ENCODE results near the gene PRR15.
"Not testable (repeated sequence)": the region's sequence is repeated elsewhere in the genome, so short reads cannot be mapped to it uniquely, and the experiment has no call there.

The PRR15 gene, protein sequence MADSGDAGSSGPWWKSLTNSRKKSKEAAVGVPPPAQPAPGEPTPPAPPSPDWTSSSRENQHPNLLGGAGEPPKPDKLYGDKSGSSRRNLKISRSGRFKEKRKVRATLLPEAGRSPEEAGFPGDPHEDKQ

DNA sequence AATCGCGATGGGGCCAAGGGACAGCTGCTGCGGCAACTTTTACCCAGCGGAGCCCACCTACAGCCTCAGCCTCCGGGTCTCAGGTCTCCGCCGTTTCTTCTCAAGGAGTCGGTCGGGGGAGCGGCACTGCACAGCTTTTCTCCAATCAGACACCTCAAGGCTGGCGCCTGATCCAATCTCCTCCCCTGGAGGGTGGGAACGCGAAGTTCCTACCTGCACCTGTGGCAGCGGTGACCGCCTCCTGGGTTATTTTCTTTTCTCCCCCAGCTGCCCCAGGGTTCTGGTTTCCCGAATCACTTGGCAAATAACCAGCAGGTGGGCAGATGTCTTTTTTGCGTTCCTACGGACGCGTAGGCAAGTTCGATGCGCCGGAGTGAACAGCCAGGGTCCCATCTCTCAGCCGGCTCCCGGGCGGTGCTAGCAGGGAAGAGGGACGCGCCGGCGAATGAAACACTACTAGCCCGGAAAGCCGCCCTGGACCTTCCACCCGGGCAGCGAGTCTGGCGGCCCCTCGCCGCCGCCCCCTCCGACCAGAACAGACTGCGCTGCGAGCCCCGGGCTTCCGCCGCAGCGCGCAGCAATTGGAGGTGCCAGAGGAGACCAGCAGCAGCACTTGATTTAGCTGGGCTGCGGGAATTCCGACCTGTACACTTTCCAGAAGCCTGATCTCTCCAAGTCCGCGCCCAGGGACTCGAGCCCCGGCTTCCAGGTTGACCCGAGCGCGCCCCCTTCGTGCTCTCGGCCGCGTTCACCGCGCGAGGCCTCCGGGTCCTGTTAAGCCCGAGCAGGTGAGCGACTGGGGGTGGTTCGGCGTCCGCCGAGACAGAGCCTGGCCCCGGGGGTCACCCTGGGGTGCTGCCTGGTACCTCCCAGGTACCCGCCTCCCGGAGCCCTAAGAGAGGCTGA, at the start of gene PRR15:
Gene PRR15 (plus strand): TSS at position 246 of the 906 bp plus-strand sequence. CDS start 2,495 bp downstream, outside the sequence.
- H3K4me3 Mint-ChIP-seq = peak within 1 kb of the TSS; percentile 71
- H3K27ac Mint-ChIP-seq = no peak within 1 kb of the TSS
- no peaks in the 10 kb centered on the region for H3K36me3 Mint-ChIP-seq
- H3K27me3 Mint-ChIP-seq = peaks cover 85% of the 10 kb centered on the region
- ATAC-seq = peak; percentile 35
- peaks cover 21% of the 10 kb centered on the region for H3K4me1 Mint-ChIP-seq
- peaks cover 3% of the 10 kb centered on the region for H3K9me3 Mint-ChIP-seq

DNA sequence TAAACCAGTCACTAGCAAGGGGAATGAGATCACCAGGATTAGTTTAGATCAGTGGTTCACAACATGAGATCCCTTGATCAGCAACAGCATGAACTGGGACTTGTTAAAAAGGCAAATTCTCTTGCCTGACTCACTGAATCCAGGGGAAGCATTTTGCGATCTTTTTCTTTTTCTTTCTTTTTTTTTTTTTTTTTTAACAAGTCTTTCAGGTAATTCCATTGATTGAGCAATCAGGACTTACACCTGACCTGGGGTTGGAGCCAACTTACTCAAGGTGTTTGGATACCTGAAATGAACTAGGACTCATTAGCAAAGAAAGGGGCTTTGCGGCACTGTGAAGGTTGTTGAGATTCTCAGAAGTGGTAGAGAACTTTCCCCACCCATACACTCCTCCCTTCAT, 47.1 kb upstream of the PRR15 start:
- no peaks in the 10 kb centered on the region for H3K4me1 Mint-ChIP-seq
- peaks cover 15% of the 10 kb centered on the region for H3K27me3 Mint-ChIP-seq
- H3K4me3 Mint-ChIP-seq = no peak overlapping the region
- no peaks in the 10 kb centered on the region for H3K36me3 Mint-ChIP-seq
- H3K27ac Mint-ChIP-seq = no peak overlapping the region
- no peak for ATAC-seq
- H3K9me3 Mint-ChIP-seq = peaks cover 3% of the 10 kb centered on the region

DNA sequence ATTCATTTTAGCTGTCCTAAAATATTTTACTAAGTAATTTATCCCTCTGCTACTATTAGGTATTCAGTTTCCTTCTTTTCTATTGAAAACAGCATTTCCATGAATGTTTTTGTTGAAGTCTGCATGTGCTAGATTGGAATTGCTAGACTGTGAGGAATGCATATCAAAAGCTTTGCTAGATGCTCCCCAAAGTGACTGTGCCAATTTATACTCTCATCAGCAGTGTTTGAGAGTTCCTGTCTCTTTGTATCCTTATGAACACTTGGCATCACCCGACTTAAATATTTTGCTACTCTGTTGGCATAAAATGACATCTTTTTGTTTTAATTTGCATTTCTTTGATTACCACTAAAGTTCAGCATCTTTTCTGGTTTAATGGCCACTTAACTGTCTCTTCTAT, 45.0 kb upstream of the PRR15 start:
- H3K27ac Mint-ChIP-seq = no peak overlapping the region
- H3K4me3 Mint-ChIP-seq = no peak overlapping the region
- H3K27me3 Mint-ChIP-seq = peaks cover 29% of the 10 kb centered on the region
- no peak for ATAC-seq
- H3K9me3 Mint-ChIP-seq = peaks cover 8% of the 10 kb centered on the region
- H3K4me1 Mint-ChIP-seq = no peaks in the 10 kb centered on the region
- H3K36me3 Mint-ChIP-seq = no peaks in the 10 kb centered on the region

DNA sequence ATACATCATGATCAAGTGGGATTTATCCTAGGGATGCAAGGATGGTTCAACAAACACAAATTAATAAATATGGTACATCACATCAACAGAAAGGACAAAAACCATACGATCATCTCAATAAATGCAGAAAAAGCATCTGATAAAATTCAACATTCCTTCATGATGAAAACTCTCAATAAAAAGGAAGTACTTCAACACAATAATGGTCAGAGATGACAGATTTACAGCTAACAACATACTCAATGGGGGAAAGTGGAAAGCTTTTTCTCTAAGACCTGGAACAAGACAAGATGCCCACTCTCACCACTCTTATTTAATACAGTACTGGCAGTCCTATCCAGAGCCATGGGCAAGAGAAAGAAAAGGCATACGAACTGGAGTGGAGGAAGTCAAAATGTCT, 39.9 kb upstream of the PRR15 start:
- Mint-ChIP-seq H3K9me3 (peaks cover 8% of the 10 kb centered on the region), H3K4me1 (no peaks in the 10 kb centered on the region), H3K27ac (no peak overlapping the region), H3K27me3 (peaks cover 29% of the 10 kb centered on the region), H3K4me3 (no peak overlapping the region), H3K36me3 (no peaks in the 10 kb centered on the region)
- no peak for ATAC-seq

DNA sequence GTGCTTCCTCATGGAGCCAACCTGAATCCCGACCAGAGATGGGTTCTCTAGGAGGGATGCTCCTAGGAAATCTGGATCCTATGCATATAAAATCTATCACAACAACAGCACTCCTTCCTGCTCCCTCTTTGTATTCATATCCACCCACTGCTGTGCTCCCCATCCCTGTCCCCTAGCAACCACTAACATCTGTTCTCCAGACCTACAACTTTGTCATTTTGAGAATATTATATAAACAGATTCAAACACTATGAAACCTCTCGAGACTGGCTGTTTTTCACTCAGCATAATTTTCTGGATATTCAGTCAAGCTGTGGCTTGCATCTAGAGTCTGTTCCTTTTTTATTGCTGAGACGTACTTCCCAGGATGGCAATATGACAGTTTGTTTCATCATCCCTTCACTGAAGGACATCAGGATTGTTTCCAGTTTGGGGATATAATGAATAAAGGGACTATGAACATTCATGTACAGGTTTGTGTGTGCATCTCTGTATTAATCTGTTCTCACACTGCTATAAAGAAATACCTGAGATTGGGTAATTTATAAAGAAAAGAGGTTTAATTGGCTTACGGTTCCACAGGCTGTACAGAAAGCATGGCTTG, 36.0 kb upstream of the PRR15 start:
- no peaks in the 10 kb centered on the region for H3K36me3 Mint-ChIP-seq
- H3K27me3 Mint-ChIP-seq = peaks cover 25% of the 10 kb centered on the region
- no peaks in the 10 kb centered on the region for H3K4me1 Mint-ChIP-seq
- no peak for ATAC-seq
- peaks cover 6% of the 10 kb centered on the region for H3K9me3 Mint-ChIP-seq
- H3K27ac Mint-ChIP-seq = no peak overlapping the region
- H3K4me3 Mint-ChIP-seq = no peak overlapping the region

DNA sequence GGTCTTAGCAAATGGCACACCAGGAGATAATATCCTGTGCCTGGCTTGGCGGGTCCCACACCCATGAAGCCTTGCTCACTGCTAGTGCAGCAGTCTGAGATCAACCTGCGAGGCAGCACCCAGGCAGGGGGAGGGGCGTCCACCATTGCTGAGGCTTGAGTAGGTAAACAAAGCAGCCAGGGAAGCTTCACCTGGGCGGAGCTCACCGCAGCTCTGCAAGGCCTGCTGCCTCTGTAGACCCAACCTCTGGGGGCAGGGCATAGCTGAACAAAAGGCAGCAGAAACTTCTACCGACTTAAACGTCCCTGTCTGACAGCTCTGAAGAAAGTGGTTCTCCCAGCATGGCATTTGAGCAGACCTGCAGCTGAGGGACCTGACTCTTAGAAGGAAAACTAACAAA, 35.1 kb upstream of the PRR15 start:
- not testable (repeated sequence) for H3K27ac Mint-ChIP-seq, H3K4me1 Mint-ChIP-seq, H3K9me3 Mint-ChIP-seq, H3K36me3 Mint-ChIP-seq, ATAC-seq, H3K4me3 Mint-ChIP-seq
- peaks cover 17% of the 10 kb centered on the region for H3K27me3 Mint-ChIP-seq

DNA sequence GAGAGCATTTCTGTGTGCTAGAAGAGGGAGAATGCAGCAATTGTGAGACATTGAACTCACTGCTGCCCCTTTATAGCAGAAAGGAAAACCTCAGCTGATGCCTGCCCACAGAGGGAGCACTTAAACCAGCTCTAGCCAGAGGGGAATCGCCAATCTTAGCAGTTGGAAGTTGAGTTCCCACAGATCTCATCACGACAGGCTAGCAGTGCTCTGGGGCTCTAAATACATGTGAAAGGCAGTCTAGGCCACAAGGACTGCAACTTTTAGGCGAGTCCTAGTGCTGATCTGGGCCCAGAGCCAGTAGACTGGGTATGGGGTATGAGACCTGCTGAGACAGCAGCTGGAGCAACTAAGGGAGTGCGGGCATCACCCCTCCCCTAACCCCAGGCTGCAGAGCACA, 25.2 kb upstream of the PRR15 start:
- H3K36me3 Mint-ChIP-seq = no peaks in the 10 kb centered on the region
- no peak overlapping the region for H3K27ac Mint-ChIP-seq
- no peak for ATAC-seq
- H3K9me3 Mint-ChIP-seq = peaks cover 7% of the 10 kb centered on the region
- peaks cover 36% of the 10 kb centered on the region for H3K27me3 Mint-ChIP-seq
- no peaks in the 10 kb centered on the region for H3K4me1 Mint-ChIP-seq
- H3K4me3 Mint-ChIP-seq = no peak overlapping the region

DNA sequence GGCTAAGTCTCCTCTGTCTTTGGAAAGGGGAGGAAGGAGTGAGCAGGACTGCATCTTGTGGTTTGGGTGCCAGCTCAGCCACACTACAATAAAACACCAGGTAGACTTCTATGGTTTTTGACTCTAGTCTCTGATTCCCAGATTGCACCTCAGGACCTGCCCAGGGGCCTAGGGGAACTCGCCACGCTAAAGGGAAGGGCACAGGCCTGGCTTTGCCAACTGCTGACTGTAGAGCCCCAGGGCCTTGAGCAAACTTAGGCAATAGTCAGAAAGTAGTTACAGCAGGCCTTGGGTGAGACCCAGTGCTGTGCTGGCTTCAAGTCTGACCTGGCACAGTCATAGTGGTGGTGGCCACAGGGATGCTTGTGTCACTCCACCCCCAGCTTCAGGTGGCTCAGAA, 24.2 kb upstream of the PRR15 start:
- H3K4me3 Mint-ChIP-seq = no peak overlapping the region
- H3K27ac Mint-ChIP-seq = no peak overlapping the region
- H3K36me3 Mint-ChIP-seq = no peaks in the 10 kb centered on the region
- H3K9me3 Mint-ChIP-seq = peaks cover 7% of the 10 kb centered on the region
- no peak for ATAC-seq
- H3K27me3 Mint-ChIP-seq = peaks cover 40% of the 10 kb centered on the region
- no peaks in the 10 kb centered on the region for H3K4me1 Mint-ChIP-seq

DNA sequence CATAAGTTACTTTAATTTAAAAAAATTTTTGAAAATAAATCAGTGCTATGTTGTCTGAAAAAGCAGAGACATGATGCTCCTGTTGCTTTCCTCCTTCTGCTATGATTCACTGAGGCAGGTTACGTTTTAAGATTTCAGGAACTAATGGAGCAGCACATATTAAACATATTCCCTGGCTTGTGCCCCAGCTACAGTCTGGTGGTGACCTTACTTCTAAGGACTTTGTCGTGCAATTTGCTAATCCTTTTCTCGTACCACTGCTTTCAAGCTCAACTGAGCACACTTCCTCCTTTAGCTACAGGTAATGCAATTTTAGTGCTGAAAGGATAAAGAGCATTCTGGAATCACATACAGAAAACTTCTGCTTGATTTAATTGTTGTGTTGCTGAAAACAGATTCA, 16.2 kb upstream of the PRR15 start:
- Mint-ChIP-seq H3K9me3 (no peaks in the 10 kb centered on the region), H3K27ac (no peak overlapping the region), H3K4me3 (no peak overlapping the region), H3K27me3 (peaks cover 30% of the 10 kb centered on the region), H3K4me1 (no peaks in the 10 kb centered on the region), H3K36me3 (no peaks in the 10 kb centered on the region)
- ATAC-seq = no peak

DNA sequence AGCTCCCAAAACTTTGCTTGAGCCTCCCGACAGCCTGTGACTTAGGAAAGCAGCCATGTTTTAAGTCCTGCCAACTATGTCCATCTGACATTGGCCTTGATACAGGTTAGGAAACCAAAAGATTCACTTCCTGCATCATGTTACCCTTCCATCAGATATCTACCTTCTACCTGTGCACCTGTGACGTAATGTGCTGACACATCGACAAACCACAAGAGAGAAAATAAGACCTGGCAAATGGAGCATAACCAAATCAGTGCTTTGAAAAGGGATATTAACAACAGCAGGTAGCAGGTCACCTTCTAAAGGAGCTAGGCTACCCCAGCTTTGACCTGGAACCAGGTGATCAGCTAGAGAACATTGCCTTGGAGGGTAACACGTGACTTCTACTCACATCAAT, 14.8 kb upstream of the PRR15 start:
- H3K27ac Mint-ChIP-seq = no peak overlapping the region
- H3K4me1 Mint-ChIP-seq = no peaks in the 10 kb centered on the region
- peaks cover 17% of the 10 kb centered on the region for H3K27me3 Mint-ChIP-seq
- H3K9me3 Mint-ChIP-seq = no peaks in the 10 kb centered on the region
- H3K36me3 Mint-ChIP-seq = no peaks in the 10 kb centered on the region
- no peak for ATAC-seq
- H3K4me3 Mint-ChIP-seq = no peak overlapping the region

DNA sequence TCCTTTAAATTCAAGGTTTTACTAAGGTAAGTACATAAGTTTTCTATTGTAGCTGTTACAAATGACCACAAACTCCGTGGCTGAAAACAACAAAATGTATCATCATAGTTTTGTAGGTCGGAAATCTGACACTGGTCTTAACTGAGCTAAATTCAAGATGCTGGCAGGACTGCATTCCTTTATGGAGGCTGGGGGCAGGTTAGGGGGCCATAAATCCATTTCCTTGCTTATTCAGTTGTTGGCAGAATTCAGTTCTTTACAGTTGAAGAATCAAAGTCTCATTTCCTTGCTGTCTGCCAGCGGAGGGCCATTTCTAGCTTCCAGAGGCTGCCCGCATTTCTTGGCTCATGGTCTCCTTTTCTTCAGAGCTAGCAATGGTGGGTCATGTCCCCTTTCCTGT, 11.2 kb upstream of the PRR15 start:
- no peaks in the 10 kb centered on the region for H3K36me3 Mint-ChIP-seq
- peaks cover 19% of the 10 kb centered on the region for H3K27me3 Mint-ChIP-seq
- no peaks in the 10 kb centered on the region for H3K9me3 Mint-ChIP-seq
- ATAC-seq = no peak
- no peak overlapping the region for H3K27ac Mint-ChIP-seq
- no peaks in the 10 kb centered on the region for H3K4me1 Mint-ChIP-seq
- H3K4me3 Mint-ChIP-seq = no peak overlapping the region

DNA sequence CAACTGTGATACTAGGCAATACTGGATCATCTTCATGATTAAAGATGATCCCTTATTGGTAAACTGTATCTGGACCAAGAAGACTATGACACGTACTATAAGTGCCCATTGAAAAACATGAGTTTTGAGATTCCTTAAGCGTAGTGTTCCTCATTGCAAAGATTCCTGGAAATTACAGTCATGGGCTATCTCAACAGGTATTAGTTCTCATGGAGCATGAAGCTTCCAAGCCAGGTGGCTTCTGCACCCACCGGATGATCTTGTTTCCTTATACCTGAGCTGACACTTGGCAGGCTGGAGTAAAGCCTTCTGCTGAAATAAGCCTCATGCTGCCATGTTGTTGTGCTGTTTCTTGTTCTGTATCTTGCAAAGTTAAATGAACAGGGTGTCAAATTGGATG, 8.6 kb upstream of the PRR15 start:
- ATAC-seq = no peak
- H3K27ac Mint-ChIP-seq = no peak overlapping the region
- no peaks in the 10 kb centered on the region for H3K36me3 Mint-ChIP-seq
- H3K9me3 Mint-ChIP-seq = no peaks in the 10 kb centered on the region
- no peaks in the 10 kb centered on the region for H3K4me1 Mint-ChIP-seq
- peaks cover 34% of the 10 kb centered on the region for H3K27me3 Mint-ChIP-seq
- H3K4me3 Mint-ChIP-seq = no peak overlapping the region

DNA sequence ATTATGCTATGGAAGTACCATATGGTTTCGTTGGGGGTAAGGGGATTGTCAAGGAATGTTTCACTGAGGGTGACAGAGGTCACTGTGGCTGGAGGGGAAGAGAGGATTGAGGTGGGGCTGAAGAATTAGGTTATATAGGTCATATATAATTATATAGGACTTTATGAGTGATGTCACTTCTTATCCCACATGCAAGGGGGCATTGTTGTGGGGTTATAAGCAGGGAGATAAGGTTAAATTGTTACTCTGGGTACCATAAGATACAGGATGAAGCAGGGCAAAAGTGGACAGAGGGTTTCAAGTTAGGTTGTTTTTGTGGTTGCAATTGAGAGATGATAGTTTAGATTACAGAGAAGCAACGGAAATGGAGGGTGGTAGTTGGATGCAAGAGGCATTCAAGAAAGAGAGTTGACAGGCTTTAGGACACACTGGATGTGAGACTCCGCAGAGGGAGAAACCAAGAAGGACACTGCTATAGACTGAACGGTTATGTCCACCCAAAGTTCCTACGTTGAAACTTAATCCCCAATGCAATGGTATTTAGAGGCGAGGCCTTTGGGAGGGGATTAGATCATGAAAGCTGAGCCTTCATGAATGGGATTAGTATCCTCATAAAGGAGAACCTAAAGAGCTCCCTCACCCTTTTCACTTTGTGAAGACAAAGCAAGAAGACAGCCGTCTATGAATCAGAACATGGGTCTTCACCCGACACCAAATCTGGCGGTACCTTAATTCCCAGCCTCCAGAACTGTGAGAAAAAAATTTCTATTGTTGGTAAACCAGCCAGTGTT, 7.0 kb upstream of the PRR15 start:
- Mint-ChIP-seq H3K27me3 (peaks cover 38% of the 10 kb centered on the region), H3K36me3 (no peaks in the 10 kb centered on the region), H3K4me1 (no peaks in the 10 kb centered on the region), H3K27ac (no peak overlapping the region), H3K9me3 (peaks cover 3% of the 10 kb centered on the region), H3K4me3 (no peak overlapping the region)
- ATAC-seq = no peak

DNA sequence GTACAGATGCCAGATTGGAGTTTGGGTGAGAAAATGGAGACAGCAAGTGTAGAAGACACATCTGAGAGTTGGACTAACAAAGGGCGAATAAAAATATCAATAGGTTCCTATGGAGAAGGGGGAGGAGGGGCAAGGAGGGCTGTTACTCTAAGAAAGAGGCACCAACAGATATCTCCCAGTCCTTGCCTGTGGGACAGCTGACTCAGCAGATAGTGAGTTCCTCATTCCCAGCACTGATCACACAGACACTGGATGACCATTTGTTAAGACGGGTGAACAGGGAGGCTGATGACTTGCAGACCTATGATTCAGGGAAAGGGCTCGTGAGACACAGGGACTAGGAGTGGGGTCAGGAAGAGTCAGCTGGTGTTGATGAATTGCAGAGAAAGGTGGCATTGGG, 5.7 kb upstream of the PRR15 start:
- ATAC-seq = no peak
- H3K27me3 Mint-ChIP-seq = peaks cover 42% of the 10 kb centered on the region
- no peaks in the 10 kb centered on the region for H3K4me1 Mint-ChIP-seq
- H3K27ac Mint-ChIP-seq = no peak overlapping the region
- peaks cover 3% of the 10 kb centered on the region for H3K9me3 Mint-ChIP-seq
- H3K4me3 Mint-ChIP-seq = no peak overlapping the region
- no peaks in the 10 kb centered on the region for H3K36me3 Mint-ChIP-seq

DNA sequence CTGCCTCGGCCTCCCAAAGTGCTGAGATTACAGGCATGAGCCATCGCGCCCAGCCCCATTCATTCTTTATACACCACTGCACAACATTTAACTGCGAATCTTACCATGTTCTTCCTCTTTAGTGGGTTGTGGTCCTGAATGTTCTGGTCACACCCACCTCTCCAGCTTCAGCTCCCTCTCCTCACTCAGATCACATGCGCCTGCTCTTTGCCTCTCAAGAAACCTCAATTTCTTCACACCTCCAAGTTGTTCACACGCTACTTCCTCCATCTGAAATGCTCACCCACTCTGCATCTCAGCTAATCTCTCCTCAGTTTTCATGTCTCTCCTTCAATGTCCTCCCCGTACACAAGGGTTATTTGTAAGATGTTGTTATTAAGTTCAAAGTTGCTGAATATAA, 2.4 kb upstream of the PRR15 start:
- Mint-ChIP-seq H3K27me3 (peaks cover 75% of the 10 kb centered on the region), H3K27ac (no peak overlapping the region), H3K9me3 (peaks cover 3% of the 10 kb centered on the region), H3K36me3 (no peaks in the 10 kb centered on the region), H3K4me3 (no peak overlapping the region), H3K4me1 (peaks cover 21% of the 10 kb centered on the region)
- ATAC-seq = no peak
